HEK293T (cell line): ENCODE data around the gene PRKCZ.

Source experiments
- BHLHE40 ChIP-seq: fragments of 450-650 bp; IDR thresholded peaks from 2 replicates; pipeline ENCODE4 v1.6.1; 2016; ENCODE audit warnings: mild to moderate bottlenecking, moderate library complexity, borderline replicate concordance
- CTBP1 ChIP-seq: fragments of 450-650 bp; IDR thresholded peaks from 2 replicates; pipeline ENCODE4 v1.6.1; 2016; ENCODE audit warnings: borderline replicate concordance
- SUZ12 ChIP-seq: fragments of 450-650 bp; IDR thresholded peaks from 2 replicates; pipeline ENCODE4 v1.6.1; 2016; ENCODE audit warnings: mild to moderate bottlenecking
- TF ChIP-seq, protein P1 (sequence below): fragments of 450-650 bp; IDR thresholded peaks from 2 replicates; pipeline ENCODE4 v1.6.1; 2016

DNA sequence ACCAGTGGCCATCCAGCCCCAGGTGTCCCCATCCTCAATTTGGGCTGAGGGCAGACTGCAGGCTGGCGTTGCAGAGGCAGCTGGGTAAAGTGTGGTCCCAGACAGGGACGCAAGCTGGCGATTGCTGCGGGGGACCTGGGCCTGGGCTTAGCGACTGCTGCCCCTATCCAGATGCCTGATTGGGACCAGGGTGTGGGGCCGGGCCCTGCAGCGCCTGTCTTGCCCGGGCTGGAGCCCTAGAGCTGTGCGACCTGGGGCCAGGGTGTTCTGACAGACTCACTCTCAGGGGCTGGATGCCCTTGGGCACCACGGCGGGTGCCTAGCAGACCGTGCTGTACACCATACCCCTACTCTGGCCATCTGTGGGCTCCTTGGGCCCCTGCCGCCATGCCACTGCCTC is 160.6 kb downstream of the PRKCZ start:
- TF ChIP-seq BHLHE40 = no peak
- no peak for TF ChIP-seq CTBP1
- no peak for TF ChIP-seq SUZ12
- TF ChIP-seq, protein P1, sequence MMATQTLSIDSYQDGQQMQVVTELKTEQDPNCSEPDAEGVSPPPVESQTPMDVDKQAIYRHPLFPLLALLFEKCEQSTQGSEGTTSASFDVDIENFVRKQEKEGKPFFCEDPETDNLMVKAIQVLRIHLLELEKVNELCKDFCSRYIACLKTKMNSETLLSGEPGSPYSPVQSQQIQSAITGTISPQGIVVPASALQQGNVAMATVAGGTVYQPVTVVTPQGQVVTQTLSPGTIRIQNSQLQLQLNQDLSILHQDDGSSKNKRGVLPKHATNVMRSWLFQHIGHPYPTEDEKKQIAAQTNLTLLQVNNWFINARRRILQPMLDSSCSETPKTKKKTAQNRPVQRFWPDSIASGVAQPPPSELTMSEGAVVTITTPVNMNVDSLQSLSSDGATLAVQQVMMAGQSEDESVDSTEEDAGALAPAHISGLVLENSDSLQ = no peak
